B cell (primary cell): ENCODE data around the gene TANC1.

Experiments
- EZH2 ChIP-seq: IDR thresholded peaks from 2 replicates; pipeline ENCODE4 v1.6.1; 2012; ENCODE audit warnings: borderline replicate concordance, low read depth, mild to moderate bottlenecking, moderate library complexity, low read length; ENCODE audit not compliant: insufficient read depth, poor library complexity, severe bottlenecking
- TF ChIP-seq, protein P1 (sequence below): fragments of 200-600 bp; IDR thresholded peaks from one replicate; pipeline ENCODE4 v1.8.0; 2022; ENCODE audit warnings: antibody characterized with exemption, mild to moderate bottlenecking

DNA sequence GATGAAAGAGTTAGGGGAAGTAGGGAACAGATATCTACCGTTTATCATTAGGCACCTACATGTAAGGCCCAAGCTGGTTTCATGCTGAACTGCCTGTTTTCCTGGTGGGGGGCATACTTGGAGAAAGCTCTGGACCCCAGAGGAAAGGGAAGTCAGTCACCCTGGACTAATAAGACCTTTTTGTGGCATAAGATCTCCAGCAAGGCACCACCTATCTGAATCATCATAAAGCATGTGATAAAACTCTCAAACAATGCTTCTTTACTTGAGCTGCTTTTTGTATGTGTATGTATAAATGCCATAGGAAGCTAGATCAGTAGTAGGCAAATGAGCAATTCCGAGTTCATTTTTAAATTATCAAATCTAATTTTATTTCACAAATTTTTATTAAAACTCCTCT lies 104.8 kb downstream of the TANC1 start:
- TF ChIP-seq, protein P1, sequence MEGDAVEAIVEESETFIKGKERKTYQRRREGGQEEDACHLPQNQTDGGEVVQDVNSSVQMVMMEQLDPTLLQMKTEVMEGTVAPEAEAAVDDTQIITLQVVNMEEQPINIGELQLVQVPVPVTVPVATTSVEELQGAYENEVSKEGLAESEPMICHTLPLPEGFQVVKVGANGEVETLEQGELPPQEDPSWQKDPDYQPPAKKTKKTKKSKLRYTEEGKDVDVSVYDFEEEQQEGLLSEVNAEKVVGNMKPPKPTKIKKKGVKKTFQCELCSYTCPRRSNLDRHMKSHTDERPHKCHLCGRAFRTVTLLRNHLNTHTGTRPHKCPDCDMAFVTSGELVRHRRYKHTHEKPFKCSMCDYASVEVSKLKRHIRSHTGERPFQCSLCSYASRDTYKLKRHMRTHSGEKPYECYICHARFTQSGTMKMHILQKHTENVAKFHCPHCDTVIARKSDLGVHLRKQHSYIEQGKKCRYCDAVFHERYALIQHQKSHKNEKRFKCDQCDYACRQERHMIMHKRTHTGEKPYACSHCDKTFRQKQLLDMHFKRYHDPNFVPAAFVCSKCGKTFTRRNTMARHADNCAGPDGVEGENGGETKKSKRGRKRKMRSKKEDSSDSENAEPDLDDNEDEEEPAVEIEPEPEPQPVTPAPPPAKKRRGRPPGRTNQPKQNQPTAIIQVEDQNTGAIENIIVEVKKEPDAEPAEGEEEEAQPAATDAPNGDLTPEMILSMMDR: no peak
- TF ChIP-seq EZH2: no peak
